GM21737 (cell line): Measurements from ENCODE around the gene TMCO5A.

Experiments used
- ATAC-seq: cut with Tn5 transposase; IDR thresholded peaks from one replicate; pipeline ENCODE4 v1.9.1; 2021; ENCODE audit warnings: mild to moderate bottlenecking, moderate library complexity; ENCODE audit not compliant: unreplicated experiment

The TMCO5A gene

GRCh38 chr15:37967788-37968187 is 33.3 kb downstream of the TMCO5A start:
- no peak for ATAC-seq

- ATAC-seq, result no peak
Observed at GRCh38 chr15:37973856-37974255, 39.4 kb downstream of the TMCO5A start.

GRCh38 chr15:37978231-37978630 is 43.8 kb downstream of the TMCO5A start:
- no peak for ATAC-seq

- ATAC-seq, result no peak
Observed at GRCh38 chr15:37979671-37980409, 45.4 kb downstream of the TMCO5A start.

GRCh38 chr15:37981201-37981600 is 46.8 kb downstream of the TMCO5A start:
- ATAC-seq, result no peak

GRCh38 chr15:37981775-37982174 is 47.3 kb downstream of the TMCO5A start:
- no peak for ATAC-seq

GRCh38 chr15:37984368-37984767 is 49.9 kb downstream of the TMCO5A start:
- no peak for ATAC-seq

- no peak for ATAC-seq
Observed at GRCh38 chr15:37995461-37996347, 61.3 kb downstream of the TMCO5A start.
